Neural progenitor cell (in vitro differentiated cells): ENCODE results near the gene CHTF18. TPM values are rescaled to one million over a fixed set of nuclear protein-coding genes. Genes with fewer than 3 reads are reported as not detected.

Experiments used
- DNase-seq: peaks from one replicate; pipeline ENCODE4 v3.0.0-alpha.2; 2016; ENCODE audit warnings: low spot score
- H2AFZ ChIP-seq: fragments of 200-600 bp; sonication (generic); replicated peaks from 2 replicates; pipeline ENCODE4 v1.6.1; 2016; ENCODE audit warnings: antibody characterized with exemption
- H3F3A ChIP-seq: fragments of 200-600 bp; sonication (generic); 2 replicates; pipeline ENCODE4 v1.6.1; 2016; ENCODE audit warnings: antibody characterized with exemption, low read depth
- H3K27ac ChIP-seq: fragments of 200-600 bp; sonication (generic); 2 replicates; pipeline ENCODE4 v1.5.1; 2016; ENCODE audit warnings: mild to moderate bottlenecking
- H3K27me3 ChIP-seq: fragments of 200-600 bp; sonication (generic); 2 replicates; pipeline ENCODE4 v1.6.1; 2016; ENCODE audit warnings: mild to moderate bottlenecking, moderate library complexity
- H3K36me3 ChIP-seq: fragments of 200-600 bp; sonication (generic); 2 replicates; pipeline ENCODE4 v1.5.1; 2016
- H3K4me1 ChIP-seq: fragments of 200-600 bp; sonication (generic); 2 replicates; pipeline ENCODE4 v1.6.1; 2016; ENCODE audit warnings: mixed run types
- H3K4me2 ChIP-seq: fragments of 200-600 bp; sonication (generic); 2 replicates; pipeline ENCODE4 v1.6.1; 2016
- H3K4me3 ChIP-seq: fragments of 200-600 bp; sonication (generic); 2 replicates; pipeline ENCODE4 v1.5.1; 2016
- H3K79me2 ChIP-seq: fragments of 200-600 bp; sonication (generic); 2 replicates; pipeline ENCODE4 v1.6.1; 2016; ENCODE audit warnings: low read depth
- H3K9ac ChIP-seq: fragments of 200-600 bp; sonication (generic); 2 replicates; pipeline ENCODE4 v1.6.1; 2016
- H3K9me3 ChIP-seq: fragments of 200-600 bp; sonication (generic); 2 replicates; pipeline ENCODE4 v1.5.1; 2016; ENCODE audit warnings: low read depth
- H4K20me1 ChIP-seq: fragments of 200-600 bp; sonication (generic); 2 replicates; pipeline ENCODE4 v1.6.1; 2016; ENCODE audit warnings: low read depth
- H3K27ac Mint-ChIP-seq: 3 replicates; pipeline ENCODE4 v1.8.0; 2021; ENCODE audit warnings: mixed read lengths
- H3K27me3 Mint-ChIP-seq: 2 replicates; pipeline ENCODE4 v1.8.0; 2022; ENCODE audit warnings: low read depth, mild to moderate bottlenecking, inconsistent platforms, moderate library complexity, mixed read lengths; ENCODE audit not compliant: insufficient read depth
- H3K36me3 Mint-ChIP-seq: 3 replicates; pipeline ENCODE4 v1.8.0; 2021; ENCODE audit warnings: mixed read lengths
- H3K4me1 Mint-ChIP-seq: 3 replicates; pipeline ENCODE4 v1.8.0; 2021; ENCODE audit warnings: mixed read lengths
- H3K4me3 Mint-ChIP-seq: 3 replicates; pipeline ENCODE4 v1.8.0; 2021; ENCODE audit warnings: mild to moderate bottlenecking, moderate library complexity, mixed read lengths
- H3K9me3 Mint-ChIP-seq: 3 replicates; pipeline ENCODE4 v1.8.0; 2020; ENCODE audit warnings: mixed read lengths
- CTCF ChIP-seq: fragments of 200-600 bp; sonication (generic); IDR thresholded peaks from 2 replicates; pipeline ENCODE4 v1.5.1; 2017; ENCODE audit warnings: antibody characterized with exemption, mild to moderate bottlenecking
- EZH2 ChIP-seq: fragments of 200-600 bp; sonication (generic); IDR thresholded peaks from 2 replicates; pipeline ENCODE4 v1.6.1; 2017; ENCODE audit warnings: antibody characterized with exemption, mild to moderate bottlenecking, moderate library complexity
- EZH2phosphoT487 ChIP-seq: fragments of 200-600 bp; sonication (generic); IDR thresholded peaks from 2 replicates; pipeline ENCODE4 v1.6.1; 2017; ENCODE audit warnings: antibody characterized with exemption
- total RNA-seq: library from RNA; depleted of rRNA; stranded (reverse); fragments of >200 nt; gene quantifications from 2 replicates; pipeline ENCODE4 v1.2.3, GENCODE V29; 2015; ENCODE audit warnings: low replicate concordance

Gene CHTF18
- total RNA-seq, 1 donor from 2014 or later, result 35.6 TPM

DNA sequence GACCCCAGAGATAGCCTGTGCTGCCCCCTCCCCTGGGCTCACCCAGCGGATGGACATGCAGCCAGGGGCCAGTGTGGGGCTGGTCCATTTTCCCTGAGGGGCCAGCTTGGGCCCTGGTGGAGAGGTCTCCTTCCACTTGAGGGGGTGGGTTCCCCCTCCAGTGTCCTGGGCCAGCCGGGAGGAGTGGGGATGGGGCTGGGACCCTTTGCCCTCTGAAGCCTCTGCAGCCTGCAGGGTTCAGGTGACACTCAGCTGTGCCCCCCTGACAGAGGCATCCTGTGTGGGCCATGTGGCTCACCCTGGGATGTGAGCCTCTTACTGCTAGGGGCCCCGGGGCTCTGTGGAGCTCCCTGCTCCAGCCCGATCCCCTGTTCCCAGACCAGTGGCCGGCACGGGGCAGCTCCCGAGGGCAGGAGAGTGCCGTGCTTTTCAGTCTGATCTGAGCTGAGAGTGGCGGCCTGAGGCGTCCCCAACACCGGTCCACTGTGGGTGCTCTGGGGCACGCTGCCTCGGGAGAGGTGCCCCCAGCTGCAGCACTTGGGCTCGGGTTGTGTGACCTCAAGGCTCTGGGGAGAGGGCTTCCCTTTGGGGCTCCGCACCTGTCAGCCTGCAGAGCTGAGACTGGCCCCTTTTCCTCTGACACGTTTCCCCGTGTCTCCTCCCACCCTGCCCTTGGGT, 12.6 kb downstream of the CHTF18 start:
- Histone ChIP-seq H3F3A (peaks cover 16% of the 10 kb centered on the region), H4K20me1 (peaks cover 30% of the 10 kb centered on the region), H3K9ac (no peak overlapping the region), H3K4me3 (peak overlapping the region; percentile 46), H3K79me2 (no peaks in the 10 kb centered on the region), H3K36me3 (no peaks in the 10 kb centered on the region), H3K27ac (no peak overlapping the region), H2AFZ (no peak overlapping the region), H3K27me3 (peaks cover 68% of the 10 kb centered on the region), H3K9me3 (no peaks in the 10 kb centered on the region), H3K4me2 (peak overlapping the region; percentile 83), H3K4me1 (peaks cover 18% of the 10 kb centered on the region)
- H3K27ac Mint-ChIP-seq, result no peak overlapping the region
- no peaks in the 10 kb centered on the region for H3K9me3 Mint-ChIP-seq
- H3K4me1 Mint-ChIP-seq, result no peaks in the 10 kb centered on the region
- peaks cover 3% of the 10 kb centered on the region for H3K36me3 Mint-ChIP-seq
- TF ChIP-seq EZH2 (no peak), EZH2phosphoT487 (no peak), CTCF (no peak)
- H3K4me3 Mint-ChIP-seq, result no peak overlapping the region
- peaks cover 3% of the 10 kb centered on the region for H3K27me3 Mint-ChIP-seq
- no peak for DNase-seq

DNA sequence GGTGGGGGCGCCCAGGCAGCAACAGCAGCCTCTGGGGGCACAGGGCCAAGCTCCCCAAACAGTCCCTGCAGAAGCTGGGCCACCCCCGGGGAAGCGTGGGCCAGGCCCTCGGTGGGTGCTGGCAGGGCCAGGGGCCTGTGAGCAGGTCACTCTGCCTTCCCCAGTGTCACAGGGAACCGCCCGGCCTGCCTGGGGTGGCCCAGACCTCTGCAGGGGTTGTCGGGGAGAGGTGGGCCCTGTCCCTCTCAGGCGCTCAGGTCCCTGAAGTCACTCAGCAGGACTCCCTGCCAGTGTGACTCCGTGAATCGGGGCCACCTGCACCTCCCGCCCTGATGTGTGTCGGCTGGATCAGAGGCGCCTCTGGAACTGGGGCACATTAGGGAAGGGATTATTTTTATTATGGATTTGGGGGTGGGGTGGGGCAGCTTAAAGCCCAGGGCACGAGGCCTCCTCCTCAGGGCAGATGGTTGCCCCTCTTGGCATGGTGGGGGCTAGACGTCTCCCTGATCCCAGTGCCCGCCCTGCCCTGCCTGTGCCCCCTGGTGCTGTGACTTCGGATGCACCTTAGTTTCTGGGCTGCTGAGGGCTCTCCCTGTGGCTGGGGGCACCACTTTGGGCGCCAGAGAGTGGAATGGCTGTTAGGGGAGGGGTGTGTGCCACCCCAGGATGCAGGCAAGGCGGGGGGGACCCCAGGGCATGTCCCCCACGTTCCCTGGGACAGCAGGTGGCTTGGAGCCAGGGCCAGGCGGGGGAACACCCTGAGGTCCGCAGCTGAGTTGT, 13.4 kb downstream of the CHTF18 start:
- peaks cover 3% of the 10 kb centered on the region for H3K36me3 Mint-ChIP-seq
- H3K4me2 ChIP-seq, result no peak overlapping the region
- H3K4me3 ChIP-seq, result no peak overlapping the region
- H3K9ac ChIP-seq, result no peak overlapping the region
- H3K36me3 ChIP-seq, result no peaks in the 10 kb centered on the region
- H3K9me3 Mint-ChIP-seq, result no peaks in the 10 kb centered on the region
- DNase-seq, result no peak
- no peak overlapping the region for H3K4me3 Mint-ChIP-seq
- H3K27me3 Mint-ChIP-seq, result peaks cover 4% of the 10 kb centered on the region
- H4K20me1 ChIP-seq, result peaks cover 26% of the 10 kb centered on the region
- no peak overlapping the region for H3K27ac ChIP-seq
- no peak for TF ChIP-seq EZH2phosphoT487
- peaks cover 18% of the 10 kb centered on the region for H3K4me1 ChIP-seq
- H3K4me1 Mint-ChIP-seq, result no peaks in the 10 kb centered on the region
- no peak overlapping the region for H2AFZ ChIP-seq
- H3K9me3 ChIP-seq, result no peaks in the 10 kb centered on the region
- peaks cover 4% of the 10 kb centered on the region for H3K79me2 ChIP-seq
- H3K27ac Mint-ChIP-seq, result no peak overlapping the region
- peaks cover 68% of the 10 kb centered on the region for H3K27me3 ChIP-seq
- H3F3A ChIP-seq, result peaks cover 16% of the 10 kb centered on the region

DNA sequence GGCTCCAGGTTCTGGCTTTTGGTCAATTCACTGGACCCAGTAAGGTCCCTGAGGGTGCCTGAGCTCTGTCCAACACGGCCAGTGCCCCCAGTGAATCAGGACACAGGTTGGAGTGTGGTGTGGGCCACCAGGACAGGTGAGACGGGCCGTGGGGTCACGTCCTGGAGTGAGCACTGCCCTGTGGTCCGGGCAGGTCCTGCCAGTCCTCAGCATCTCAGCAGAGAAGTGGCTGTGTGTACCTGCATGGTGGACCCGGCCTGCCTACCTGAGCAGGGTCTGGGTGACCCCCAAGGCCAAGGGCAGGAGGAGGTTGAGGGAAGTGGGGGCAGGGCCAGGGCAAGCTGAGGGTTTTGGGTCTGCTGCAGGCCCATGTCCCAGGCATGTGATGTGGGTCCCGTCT, 14.0 kb downstream of the CHTF18 start:
- Mint-ChIP-seq H3K9me3 (no peaks in the 10 kb centered on the region), H3K4me3 (no peak overlapping the region), H3K27me3 (peaks cover 6% of the 10 kb centered on the region), H3K36me3 (peaks cover 3% of the 10 kb centered on the region), H3K27ac (no peak overlapping the region), H3K4me1 (no peaks in the 10 kb centered on the region)
- no peak overlapping the region for H3K27ac ChIP-seq
- H3K4me1 ChIP-seq, result peaks cover 18% of the 10 kb centered on the region
- TF ChIP-seq EZH2, result no peak
- H3K27me3 ChIP-seq, result peaks cover 68% of the 10 kb centered on the region
- peaks cover 22% of the 10 kb centered on the region for H4K20me1 ChIP-seq
- no peaks in the 10 kb centered on the region for H3K9me3 ChIP-seq
- H2AFZ ChIP-seq, result no peak overlapping the region
- peaks cover 4% of the 10 kb centered on the region for H3K79me2 ChIP-seq
- H3K4me3 ChIP-seq, result no peak overlapping the region
- no peak for DNase-seq
- no peaks in the 10 kb centered on the region for H3K36me3 ChIP-seq
- no peak overlapping the region for H3K9ac ChIP-seq
- H3K4me2 ChIP-seq, result no peak overlapping the region
- peaks cover 23% of the 10 kb centered on the region for H3F3A ChIP-seq

- Histone ChIP-seq H3F3A (peaks cover 24% of the 10 kb centered on the region), H3K4me3 (no peak overlapping the region), H3K9ac (no peak overlapping the region), H3K27ac (no peak overlapping the region), H3K36me3 (no peaks in the 10 kb centered on the region), H3K79me2 (peaks cover 4% of the 10 kb centered on the region), H3K27me3 (peaks cover 68% of the 10 kb centered on the region), H4K20me1 (peaks cover 22% of the 10 kb centered on the region), H3K4me2 (no peak overlapping the region), H3K4me1 (peaks cover 18% of the 10 kb centered on the region), H2AFZ (no peak overlapping the region), H3K9me3 (no peaks in the 10 kb centered on the region)
- H3K4me1 Mint-ChIP-seq, result peaks cover 3% of the 10 kb centered on the region
- TF ChIP-seq CTCF (no peak), EZH2 (no peak), EZH2phosphoT487 (no peak)
- H3K9me3 Mint-ChIP-seq, result peaks cover 3% of the 10 kb centered on the region
- peaks cover 2% of the 10 kb centered on the region for H3K27me3 Mint-ChIP-seq
- H3K4me3 Mint-ChIP-seq, result no peak overlapping the region
- peaks cover 2% of the 10 kb centered on the region for H3K36me3 Mint-ChIP-seq
- H3K27ac Mint-ChIP-seq, result no peak overlapping the region
- DNase-seq, result no peak
These were observed 14.7 kb downstream of the CHTF18 start for GRCh38 chr16:802914-803753.
